ENCODE results near the gene PTRHD1.

The PTRHD1 gene

DNA sequence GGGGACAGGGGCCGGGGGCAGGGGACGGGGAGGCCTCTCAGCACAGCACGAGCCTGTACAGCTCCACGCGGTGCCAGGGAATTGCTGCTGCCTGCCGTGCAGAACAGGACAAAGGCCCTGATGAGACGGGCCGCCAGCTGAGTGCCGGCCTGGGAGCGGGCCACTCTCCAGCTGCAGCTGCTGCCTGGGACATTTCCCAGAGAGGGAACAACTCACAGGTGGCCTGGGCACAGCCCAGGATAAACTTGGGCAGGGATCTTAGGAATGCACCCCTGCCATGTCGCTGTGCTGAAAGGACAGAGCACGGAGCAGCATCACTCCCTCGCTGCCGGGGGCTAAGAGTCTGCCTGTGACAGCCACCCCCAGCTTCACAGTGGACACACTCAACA lies 38.9 kb upstream of the PTRHD1 start:
- ChIA-PET POLR2A (no interaction called here), CTCF (no interaction called here)
- TF ChIP-seq HDGF (IDR thresholded peaks at IDR 0.05; ENCODE audit: borderline replicate concordance) (no peak), BHLHE40 (IDR thresholded peaks at IDR 0.05; ENCODE audit: borderline replicate concordance) (no peak), SUZ12 (IDR thresholded peaks at IDR 0.05) (no peak), ARNT (IDR thresholded peaks at IDR 0.05) (no peak), NFRKB (IDR thresholded peaks at IDR 0.05) (no peak), FOXK2 (IDR thresholded peaks at IDR 0.05) (no peak), ZNF384 (IDR thresholded peaks at IDR 0.05) (no peak), FOXM1 (IDR thresholded peaks at IDR 0.05; ENCODE audit: borderline replicate concordance) (no peak), CTBP1 (IDR thresholded peaks at IDR 0.05; ENCODE audit: borderline replicate concordance) (no peak), TARDBP (IDR thresholded peaks at IDR 0.05) (no peak), L3MBTL2 (conservative IDR thresholded peaks at IDR 0.05) (no peak), ELF4 (IDR thresholded peaks at IDR 0.05) (no peak), LEF1 (IDR thresholded peaks at IDR 0.05; ENCODE audit: borderline replicate concordance) (no peak), FOXA1 (IDR thresholded peaks at IDR 0.05) (no peak), SP1 (IDR thresholded peaks at IDR 0.05) (no peak)
- TF ChIP-seq, protein P1, sequence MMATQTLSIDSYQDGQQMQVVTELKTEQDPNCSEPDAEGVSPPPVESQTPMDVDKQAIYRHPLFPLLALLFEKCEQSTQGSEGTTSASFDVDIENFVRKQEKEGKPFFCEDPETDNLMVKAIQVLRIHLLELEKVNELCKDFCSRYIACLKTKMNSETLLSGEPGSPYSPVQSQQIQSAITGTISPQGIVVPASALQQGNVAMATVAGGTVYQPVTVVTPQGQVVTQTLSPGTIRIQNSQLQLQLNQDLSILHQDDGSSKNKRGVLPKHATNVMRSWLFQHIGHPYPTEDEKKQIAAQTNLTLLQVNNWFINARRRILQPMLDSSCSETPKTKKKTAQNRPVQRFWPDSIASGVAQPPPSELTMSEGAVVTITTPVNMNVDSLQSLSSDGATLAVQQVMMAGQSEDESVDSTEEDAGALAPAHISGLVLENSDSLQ (IDR thresholded peaks at IDR 0.05), result no peak

GRCh38 chr2:24831221-24832072 lies 38.3 kb upstream of the PTRHD1 start:
- ChIA-PET CTCF (interaction anchor here (0.7 kb wide), 1 partner anchor 409 kb away, joined by 4 read pairs; no protein-coding TSS in a partner anchor), POLR2A (no interaction called here)
- no peak for DNase-seq (ENCODE audit: extremely low spot score)
- TF ChIP-seq L3MBTL2 (conservative IDR thresholded peaks at IDR 0.05), result no peak
- TF ChIP-seq SP1 (IDR thresholded peaks at IDR 0.05), result no peak
- TF ChIP-seq ARNT (IDR thresholded peaks at IDR 0.05), result no peak
- no peak for TF ChIP-seq FOXM1 (IDR thresholded peaks at IDR 0.05; ENCODE audit: borderline replicate concordance)
- no peak for TF ChIP-seq NFRKB (IDR thresholded peaks at IDR 0.05)
- TF ChIP-seq SUZ12 (IDR thresholded peaks at IDR 0.05), result no peak
- TF ChIP-seq, protein P1 (IDR thresholded peaks at IDR 0.05), result no peak
- TF ChIP-seq ZNF384 (IDR thresholded peaks at IDR 0.05), result no peak
- no peak for TF ChIP-seq TARDBP (IDR thresholded peaks at IDR 0.05)
- no peak for TF ChIP-seq HDGF (IDR thresholded peaks at IDR 0.05; ENCODE audit: borderline replicate concordance)
- TF ChIP-seq FOXA1 (IDR thresholded peaks at IDR 0.05), result no peak

More for the DNA sequence above, 38.9 kb upstream of the PTRHD1 start:
- no peak for DNase-seq (ENCODE audit: extremely low spot score)

GRCh38 chr2:24830786-24831185 lies 37.6 kb upstream of the PTRHD1 start:
- ChIA-PET POLR2A (no interaction called here), CTCF (interaction anchor here (0.7 kb wide), 1 partner anchor 409 kb away, joined by 4 read pairs; no protein-coding TSS in a partner anchor)
- DNase-seq (ENCODE audit: extremely low spot score), result no peak
- TF ChIP-seq SUZ12 (IDR thresholded peaks at IDR 0.05) (no peak), ELF4 (IDR thresholded peaks at IDR 0.05) (no peak)
- TF ChIP-seq, protein P1 (IDR thresholded peaks at IDR 0.05), result no peak

DNA sequence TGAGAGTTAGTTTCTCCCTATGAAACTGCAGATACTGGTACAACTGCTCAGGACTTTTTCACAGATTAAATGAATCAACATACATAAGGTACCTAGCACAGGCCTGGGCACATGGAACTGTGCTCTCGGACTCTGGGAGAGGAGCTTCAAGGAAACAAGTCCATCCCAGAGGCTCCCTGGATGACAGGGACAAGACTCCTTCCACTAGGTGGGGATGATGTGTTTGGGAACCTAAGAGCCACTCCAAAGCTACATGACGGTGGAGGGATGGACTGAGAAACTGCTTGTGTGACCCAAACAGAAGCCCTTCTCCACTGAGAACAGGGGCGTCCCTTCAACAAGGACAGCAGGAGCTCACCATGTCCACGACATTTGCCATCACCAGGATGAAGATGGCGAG lies 37.2 kb upstream of the PTRHD1 start:
- no peak for DNase-seq (ENCODE audit: extremely low spot score)
- ChIA-PET POLR2A (no interaction called here), CTCF (interaction anchor here (0.7 kb wide), 1 partner anchor 408 kb away, joined by 4 read pairs; no protein-coding TSS in a partner anchor)
- TF ChIP-seq LEF1 (IDR thresholded peaks at IDR 0.05; ENCODE audit: borderline replicate concordance) (no peak), SP1 (IDR thresholded peaks at IDR 0.05) (no peak), NFRKB (IDR thresholded peaks at IDR 0.05) (no peak)

DNA sequence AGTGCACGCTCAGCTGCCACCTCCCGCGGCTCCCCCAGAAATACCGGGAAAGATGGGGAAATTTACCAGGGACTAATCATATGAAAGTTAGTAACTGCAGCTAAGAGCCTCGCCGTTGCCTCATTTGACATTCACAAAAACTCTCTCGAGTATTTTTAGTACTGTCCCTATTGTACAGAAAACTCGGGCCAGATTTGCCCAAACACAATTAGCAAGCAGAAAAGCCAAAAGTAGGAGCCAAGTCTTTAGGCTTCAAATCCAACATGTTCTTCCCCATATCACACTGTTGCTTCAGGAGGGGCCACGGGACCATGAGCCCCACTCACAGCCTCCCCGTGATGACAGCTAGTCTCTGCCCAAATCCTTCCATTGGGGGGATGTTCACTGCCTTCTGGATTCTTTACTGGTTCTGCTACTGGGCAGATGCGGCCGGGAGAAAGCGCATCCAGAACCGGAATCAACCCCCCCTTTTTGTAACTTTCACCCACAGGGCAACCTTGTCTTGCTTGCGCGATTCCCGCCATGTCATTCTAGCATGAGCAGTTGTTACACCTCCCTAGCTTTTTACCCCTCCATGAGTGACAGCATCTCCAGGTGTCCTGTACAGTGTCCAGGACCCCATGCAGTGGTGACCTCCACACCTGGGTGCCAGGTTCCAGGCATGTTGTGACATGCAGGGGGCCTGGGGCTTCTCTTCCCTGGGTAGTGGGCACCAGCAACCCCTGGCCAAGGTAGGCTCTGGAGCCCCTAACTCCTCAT lies 35.2 kb upstream of the PTRHD1 start:
- ChIA-PET POLR2A (interaction anchor here (0.6 kb wide), 1 partner anchor 418 kb away, joined by 3 read pairs; no protein-coding TSS in a partner anchor), CTCF (interaction anchor here (0.6 to 2.4 kb wide), 11 partner anchors 9 to 1591 kb away, joined by 3 to 12 read pairs (median 3); no protein-coding TSS in a partner anchor)
- TF ChIP-seq LEF1 (IDR thresholded peaks at IDR 0.05; ENCODE audit: borderline replicate concordance) (no peak), L3MBTL2 (conservative IDR thresholded peaks at IDR 0.05) (no peak), TARDBP (IDR thresholded peaks at IDR 0.05) (no peak)
- DNase-seq (ENCODE audit: extremely low spot score), result no peak
